ENCODE data around the gene CLCA2.

GRCh38 chr1:86441997-86442396 is 18.0 kb downstream of the CLCA2 start:
- TF ChIP-seq POLR2A (IDR thresholded peaks at IDR 0.05; ENCODE audit: low read length) = no peak
- no peak for TF ChIP-seq GATA1 (IDR thresholded peaks at IDR 0.05; ENCODE audit: low read depth, low read length)
